IPS-18c (cell line): Measurements from ENCODE around the gene EXOC3.

Experiments used
- H3K4me3 ChIP-seq: 2 replicates; pipeline ENCODE4 v1.7.0; 2013; ENCODE audit warnings: low read depth, mild to moderate bottlenecking, low read length, moderate library complexity; ENCODE audit not compliant: insufficient read depth
- H3K9me3 ChIP-seq: one replicate; pipeline ENCODE4 v1.6.1; 2013; ENCODE audit warnings: mild to moderate bottlenecking, low read length, moderate library complexity; ENCODE audit not compliant: control insufficient read depth, insufficient read depth

Gene EXOC3

DNA sequence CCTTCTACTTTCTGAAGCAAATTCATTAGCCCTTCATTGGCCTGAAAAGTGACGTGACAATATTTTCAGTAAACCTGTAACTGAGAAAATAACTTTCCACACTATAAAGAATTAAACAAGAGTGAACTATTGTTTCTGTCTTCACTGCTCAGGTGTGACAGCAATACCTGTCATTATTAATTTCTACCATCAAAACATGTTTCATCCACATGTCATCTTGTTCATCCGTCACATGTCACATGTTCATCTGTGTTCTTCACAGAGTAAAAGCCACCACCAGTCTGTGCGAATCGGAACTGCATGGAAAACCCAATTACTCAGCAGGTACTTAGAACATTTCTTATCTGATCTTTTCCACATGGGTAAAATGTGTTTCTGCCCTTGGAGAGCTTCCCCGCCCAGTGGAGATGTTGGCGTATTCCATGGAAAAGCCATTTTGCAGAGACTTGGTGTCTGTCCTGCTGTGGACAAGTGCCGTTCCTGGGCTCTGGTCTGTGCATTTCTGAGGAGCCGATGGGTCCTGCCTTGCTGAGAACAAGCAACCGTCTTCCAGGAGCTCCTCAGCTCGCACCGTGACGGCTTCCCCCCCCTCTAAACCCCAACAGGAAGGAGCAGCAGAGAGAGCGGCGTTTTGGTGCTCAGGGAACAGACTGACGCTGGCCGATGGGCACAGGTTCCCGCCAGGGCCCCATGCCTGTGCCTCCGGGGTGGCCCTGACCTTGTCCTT, 10.6 kb upstream of the EXOC3 start:
- no peak overlapping the region for H3K4me3 ChIP-seq
- H3K9me3 ChIP-seq = no peaks in the 10 kb centered on the region

DNA sequence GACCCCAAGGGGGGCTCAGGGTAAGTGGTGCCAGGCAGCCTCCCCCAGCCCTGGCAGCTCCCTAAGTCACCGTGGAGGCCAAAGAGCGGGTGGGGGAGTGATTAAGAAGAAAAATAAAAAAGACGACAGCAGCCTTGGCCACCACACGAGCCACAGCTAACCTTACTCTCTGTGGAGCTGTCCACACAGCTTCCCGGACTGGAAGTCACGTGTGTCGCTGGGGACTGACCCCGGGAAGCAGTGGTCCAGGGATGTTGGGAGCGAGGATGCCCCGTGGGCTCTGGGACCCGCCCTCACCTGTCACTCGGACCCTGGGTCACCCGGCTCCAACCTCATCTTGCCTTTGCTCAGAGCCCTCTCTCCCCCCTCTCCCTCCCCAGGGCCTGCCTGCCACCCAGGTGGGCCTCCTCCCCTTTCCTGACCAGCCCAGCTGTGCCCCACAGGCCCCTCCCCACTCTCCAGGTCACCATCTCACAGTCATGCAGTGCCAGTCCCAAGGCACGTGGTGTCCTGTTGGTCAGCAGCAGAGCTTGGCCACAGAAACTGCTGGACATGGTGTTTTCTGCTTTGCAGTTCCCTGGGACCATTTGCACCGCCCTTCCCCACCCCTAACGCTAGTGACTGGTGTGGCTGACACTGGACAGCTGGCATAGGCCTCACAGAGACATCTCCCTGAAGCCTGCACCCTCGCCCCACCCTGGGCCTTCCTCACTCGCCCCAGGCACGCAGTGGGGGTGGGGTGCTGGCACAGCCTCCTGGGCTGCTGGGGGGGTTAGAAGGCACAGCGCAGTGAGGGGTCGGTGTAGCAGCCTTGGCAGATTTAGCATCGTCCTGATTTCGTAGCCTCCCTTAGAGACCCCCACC, 9.8 kb upstream of the EXOC3 start:
- no peaks in the 10 kb centered on the region for H3K9me3 ChIP-seq
- H3K4me3 ChIP-seq = no peak overlapping the region

DNA sequence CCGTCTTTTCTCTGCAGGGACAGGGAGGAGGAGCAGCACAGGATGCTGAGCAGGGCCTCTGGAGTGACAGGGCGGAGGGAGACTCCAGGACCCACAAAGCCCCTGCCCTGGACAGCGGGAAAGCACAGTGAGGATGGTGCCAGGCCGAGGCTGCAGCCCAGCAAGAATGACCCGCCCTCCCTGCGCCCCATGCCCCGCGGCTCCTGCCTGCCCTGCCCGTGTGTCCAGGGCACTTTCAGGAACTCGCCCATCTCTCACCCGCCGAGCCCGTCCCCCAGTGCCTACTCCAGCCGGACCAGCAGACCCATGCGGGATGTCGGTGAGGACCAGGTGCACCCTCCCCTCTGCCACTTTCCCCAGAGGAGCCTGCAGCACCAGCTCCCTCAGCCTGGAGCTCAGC, 9.1 kb upstream of the EXOC3 start:
- no peak overlapping the region for H3K4me3 ChIP-seq
- no peaks in the 10 kb centered on the region for H3K9me3 ChIP-seq

DNA sequence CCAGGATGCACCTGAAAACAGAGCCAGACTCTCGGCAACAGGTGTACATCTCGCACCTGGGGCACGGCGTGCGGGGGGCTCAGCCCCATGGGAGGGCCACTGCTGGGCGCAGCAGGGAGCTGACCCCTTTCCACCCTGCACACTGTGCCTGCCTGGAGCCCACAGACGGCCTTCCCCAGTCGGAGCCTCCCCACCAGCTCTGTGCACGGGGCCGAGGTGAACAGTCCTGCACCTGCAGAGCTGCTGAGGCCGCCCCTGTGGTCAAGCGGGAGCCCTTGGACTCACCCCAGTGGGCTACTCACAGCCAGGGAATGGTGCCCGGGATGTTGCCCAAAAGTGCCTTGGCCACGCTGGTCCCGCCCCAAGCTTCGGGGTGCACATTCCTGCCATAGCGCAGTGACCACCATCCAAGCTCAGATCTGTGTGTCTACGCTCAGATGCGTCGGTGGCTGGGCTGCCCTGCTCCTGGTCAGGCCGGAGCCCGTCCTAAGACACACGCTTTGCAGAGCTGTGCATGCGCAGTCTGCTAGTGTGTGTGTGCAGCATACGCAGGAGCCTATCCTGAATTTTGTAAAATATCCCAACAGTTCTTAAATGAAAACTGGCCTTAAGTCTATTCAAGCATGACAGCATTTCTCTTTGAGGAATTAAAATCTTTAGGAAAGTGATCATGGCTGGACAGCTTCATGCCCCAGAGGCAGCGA, 8.4 kb upstream of the EXOC3 start:
- H3K9me3 ChIP-seq = no peaks in the 10 kb centered on the region
- no peak overlapping the region for H3K4me3 ChIP-seq

DNA sequence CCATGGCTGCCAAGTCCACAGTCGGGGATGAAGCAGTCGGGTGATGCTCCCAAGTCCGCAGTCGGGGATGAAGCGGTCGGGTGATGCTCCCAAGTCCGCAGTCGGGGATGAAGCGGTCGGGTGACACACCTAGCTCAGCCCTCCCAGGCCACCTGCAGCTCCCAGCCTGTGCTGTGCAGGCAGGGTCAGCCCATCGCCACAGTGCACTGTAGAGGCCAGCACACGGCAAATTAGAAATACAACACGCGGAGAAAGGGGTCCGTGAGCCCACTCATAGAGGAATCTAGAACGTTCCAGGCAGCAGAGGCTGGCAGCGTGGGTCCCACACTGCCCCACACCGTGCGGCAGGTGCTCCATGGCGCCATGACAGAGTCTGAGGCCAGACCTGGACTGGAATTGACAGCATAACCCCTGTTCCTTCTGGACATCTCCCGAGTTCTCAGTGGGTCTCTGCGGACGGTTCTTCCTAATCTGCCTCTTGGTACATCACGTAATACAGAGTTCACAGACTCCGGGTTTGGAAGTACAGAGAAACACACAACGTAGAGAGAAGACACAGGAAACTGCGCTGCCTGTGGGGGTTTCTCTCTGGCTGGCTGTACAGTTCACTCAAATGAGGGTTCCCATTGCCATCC, 7.7 kb upstream of the EXOC3 start:
- Histone ChIP-seq H3K4me3 (no peak overlapping the region), H3K9me3 (no peaks in the 10 kb centered on the region)

DNA sequence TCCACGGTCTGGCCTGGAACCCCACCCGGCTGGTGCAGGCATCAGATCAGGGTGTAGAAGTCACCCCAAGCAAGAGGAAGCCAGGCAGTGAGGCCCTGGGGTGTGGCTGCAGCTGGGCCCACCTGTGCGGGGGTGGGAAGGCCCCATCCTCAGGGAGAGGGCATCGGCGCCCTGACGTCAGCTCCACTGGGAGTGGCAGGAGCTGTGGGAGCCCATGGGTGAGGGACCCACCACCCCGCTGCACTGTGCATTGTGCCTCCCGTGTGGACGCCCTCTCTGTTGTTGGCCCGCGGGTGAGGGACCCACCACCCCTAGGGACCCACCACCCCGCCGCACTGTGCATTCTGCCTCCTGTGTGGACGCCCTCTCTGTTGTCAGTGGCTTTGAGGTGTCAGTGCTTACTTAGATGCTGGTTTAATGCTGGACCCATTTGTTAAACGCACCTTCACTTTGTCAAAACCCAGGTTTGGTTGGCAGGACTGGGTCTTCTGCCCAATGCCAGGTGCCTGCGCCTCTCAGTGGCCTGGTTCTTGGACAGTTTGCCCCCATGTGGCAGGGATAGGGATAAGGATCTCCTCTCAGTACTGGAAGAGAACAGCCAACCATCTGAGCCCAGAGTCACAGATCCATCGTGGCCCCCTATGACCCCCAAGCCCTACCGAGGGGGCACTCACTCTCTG, 6.9 kb upstream of the EXOC3 start:
- no peak overlapping the region for H3K4me3 ChIP-seq
- no peaks in the 10 kb centered on the region for H3K9me3 ChIP-seq

DNA sequence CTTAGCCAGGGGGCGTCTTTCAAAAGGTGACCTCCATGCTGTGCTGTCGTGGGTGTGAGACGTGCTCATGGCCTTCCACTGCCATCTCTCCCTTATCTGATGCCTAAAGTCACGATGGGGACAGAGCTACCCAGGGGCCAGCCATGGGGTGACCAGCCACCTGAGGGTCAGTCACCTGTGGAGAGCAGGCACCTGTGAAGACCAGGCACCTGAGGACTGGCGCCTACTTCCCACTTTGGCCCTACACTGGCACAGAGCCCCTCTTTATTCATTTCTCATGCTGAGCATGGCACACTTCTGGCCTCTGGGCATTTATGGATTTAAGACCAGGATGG, 6.4 kb upstream of the EXOC3 start:
- Histone ChIP-seq H3K4me3 (no peak overlapping the region), H3K9me3 (no peaks in the 10 kb centered on the region)

DNA sequence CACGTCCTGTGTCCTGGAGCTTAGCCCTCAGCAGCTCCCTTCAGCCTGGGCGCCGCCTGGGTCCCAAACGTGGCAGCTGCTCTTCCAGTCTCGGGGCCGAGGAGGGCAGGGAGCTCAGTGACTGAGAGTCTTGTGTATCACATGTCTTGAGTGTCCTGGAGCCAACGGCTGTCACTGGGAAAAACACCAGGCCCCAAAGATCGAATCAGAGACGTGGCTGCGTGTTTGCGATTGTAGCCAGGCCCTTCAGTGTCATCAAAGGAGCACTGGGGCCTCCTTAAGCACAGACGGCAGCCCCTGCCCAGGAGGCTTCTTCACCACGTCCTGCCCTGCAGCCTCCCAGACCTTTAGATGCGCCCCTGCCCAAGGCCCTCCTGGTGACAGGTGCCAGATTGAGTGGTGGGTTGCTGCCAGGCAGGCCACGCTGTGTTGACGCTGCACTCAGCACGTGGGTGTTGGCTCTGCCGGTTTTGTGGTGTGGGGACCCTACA, 5.7 kb upstream of the EXOC3 start:
- H3K4me3 ChIP-seq = no peak overlapping the region
- H3K9me3 ChIP-seq = no peaks in the 10 kb centered on the region

DNA sequence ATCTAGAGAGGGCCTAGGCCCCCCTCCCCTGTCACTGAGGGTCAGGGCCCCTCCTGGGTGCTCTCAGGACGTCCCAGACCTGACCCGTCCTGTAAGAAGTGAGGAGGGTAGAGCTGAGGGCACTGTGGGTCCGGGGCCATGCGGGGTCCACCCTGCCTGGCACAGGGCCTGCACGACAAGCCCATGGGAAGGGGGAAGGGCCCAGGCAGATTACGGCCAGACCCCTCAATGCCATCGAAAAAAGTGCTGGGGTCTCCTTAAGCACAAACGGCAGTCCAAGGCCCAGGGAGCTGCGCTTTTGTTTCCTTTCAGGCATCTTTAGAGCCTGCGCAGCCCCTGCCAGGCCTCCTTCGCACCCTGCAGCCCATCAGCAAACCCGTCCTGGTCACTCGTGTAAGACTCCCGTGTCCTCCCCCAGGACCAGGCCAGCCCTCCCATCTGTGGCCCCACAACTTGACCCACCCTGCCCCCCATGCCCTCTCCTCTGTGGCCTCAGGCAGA, 4.4 kb upstream of the EXOC3 start:
- 0 out of 2 replicates have a peak overlapping the region, but pooled peaks have one; percentile 3 for H3K4me3 ChIP-seq
- no peaks in the 10 kb centered on the region for H3K9me3 ChIP-seq

DNA sequence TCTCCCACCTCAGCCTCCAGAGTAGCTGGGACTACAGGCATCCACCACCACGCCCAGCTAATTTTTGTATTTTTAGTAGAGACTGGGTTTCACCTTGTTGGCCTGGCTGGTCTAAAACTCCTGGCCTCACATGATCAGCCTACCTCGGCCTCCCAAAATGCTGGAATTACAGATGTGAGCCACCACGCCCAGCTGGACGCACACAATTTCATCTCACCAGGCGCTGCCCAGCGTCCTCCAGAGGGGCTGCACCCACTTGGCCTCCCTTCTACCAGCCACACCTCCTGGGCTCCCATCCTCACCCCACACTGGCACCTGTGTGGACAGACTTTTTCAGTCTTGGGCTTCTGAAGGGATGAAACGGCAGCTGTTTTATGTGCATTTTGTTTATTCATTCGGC, 3.8 kb upstream of the EXOC3 start:
- no peaks in the 10 kb centered on the region for H3K9me3 ChIP-seq
- H3K4me3 ChIP-seq = no peak overlapping the region

DNA sequence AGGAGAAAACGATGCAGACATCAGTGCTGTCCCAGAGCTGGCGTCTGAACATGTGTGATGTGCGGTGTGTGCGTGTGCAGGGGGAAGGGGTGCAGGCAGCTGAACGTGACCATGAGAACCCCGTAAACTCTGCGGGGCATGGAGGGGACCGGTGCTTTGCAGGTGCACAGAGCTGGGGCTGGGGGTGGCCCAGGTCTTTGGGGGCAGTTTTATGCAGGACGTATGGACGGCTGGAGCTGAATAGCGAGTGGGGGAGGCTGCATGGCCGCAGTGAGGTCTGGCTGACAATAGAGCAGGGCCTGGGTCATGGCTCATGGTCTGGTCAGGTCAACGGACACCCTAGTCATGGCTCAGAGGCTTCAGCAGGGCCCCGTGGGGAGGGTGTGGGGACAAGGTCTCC, 3.3 kb upstream of the EXOC3 start:
- H3K4me3 ChIP-seq = no peak overlapping the region
- no peaks in the 10 kb centered on the region for H3K9me3 ChIP-seq

DNA sequence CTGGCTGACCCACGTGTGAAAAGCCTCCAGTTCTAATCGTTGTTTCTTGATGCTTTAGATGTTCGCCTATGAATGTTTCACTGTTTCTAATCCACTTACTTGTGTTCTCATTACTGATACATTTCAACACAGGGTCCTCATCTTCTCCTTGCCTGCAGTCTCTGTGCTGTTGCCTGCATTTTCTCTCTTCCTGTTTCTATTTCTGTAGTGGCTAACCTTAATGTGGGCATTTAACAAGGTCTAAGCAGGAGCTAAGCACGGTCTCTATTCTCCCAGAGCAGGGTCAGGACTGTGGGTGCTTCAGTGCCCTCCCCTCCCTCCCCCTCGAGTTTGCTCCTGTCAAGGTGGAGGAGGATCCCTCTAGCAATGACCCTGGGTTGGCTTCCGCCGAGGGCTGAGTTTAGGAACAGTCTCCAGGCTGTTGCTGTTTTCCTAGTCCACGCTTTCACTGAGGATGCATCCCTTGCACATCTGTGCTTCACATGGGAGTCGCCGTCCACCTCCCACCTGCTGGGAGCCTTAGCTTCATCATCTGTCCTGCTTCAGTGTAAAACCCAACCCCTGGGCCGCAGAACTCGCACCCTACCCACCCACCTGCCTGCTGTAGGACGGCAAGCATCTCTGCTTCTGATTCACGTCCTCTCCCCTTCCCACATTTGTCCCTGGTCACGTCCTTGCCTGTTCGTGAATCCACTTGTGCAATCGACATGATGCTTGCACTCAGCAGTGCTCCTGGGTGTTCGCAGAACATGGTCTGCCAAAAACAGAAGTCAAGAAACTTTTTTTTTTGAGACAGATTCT, 2.4 kb upstream of the EXOC3 start:
- Histone ChIP-seq H3K4me3 (no peak overlapping the region), H3K9me3 (no peaks in the 10 kb centered on the region)

DNA sequence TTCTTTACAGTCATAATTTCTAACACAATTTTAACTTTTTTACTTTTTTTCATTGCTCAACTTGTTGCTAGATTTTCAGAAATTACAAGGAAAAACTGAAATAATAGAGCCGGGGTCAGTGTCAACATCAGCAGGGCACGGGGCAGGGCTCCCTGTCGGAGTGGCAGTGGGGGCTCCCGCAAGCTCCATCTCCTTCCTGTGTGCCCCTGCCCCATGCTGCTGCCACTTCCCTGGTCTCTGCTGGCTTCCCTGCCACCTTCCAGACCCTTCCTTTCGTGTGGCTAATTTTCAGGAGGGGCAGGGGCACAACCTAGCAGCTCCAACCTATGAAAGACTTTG, 1.0 kb upstream of the EXOC3 start:
- peak overlapping the region; percentile 86 for H3K4me3 ChIP-seq
- H3K9me3 ChIP-seq = no peaks in the 10 kb centered on the region

DNA sequence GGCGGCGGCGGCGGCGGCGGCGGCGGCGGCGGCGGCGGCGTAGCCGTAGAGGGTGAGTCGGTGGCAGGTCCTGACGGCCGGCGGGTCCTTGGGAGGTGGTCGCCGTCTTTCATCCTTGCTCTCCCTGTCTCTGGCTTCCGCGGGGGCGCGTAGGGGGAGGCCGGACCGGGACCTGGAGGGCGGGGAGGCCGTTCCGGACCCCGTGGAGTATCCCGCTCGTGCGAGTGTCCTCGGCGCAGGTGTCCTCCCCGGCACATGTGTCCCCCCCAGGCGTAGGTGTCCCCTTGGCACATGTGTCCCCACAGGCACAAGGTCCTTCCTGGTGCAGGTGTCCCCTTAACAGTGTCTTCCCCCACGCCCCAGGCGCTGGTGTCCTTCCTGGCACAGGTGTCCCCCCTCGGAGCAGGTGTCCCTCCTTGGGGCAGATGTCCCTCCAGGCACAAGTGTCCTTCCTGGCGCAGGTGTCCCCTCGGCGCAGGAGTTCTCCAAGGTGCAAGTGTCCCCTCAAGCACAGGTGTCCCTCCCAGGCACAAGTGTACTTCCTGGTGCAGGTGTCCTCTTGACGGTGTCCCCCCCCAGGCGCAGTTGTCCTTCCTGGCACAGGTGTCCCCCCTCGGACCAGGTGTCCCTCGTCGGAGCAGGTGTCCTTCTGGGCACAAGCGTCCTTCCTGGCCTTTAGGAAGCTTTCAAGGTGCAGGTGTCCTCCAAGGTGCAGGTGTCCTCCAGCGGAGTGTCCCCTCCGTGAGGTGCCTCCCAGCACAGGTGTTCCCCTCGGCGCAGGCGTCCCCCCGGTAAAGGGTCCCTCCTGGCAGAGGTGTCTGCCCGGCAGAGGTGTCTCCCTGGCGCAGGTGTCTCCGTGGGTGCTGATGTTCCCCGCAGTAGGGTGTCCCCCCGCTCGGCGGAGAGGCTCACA, 519 bp downstream of the EXOC3 start:
- H3K4me3 ChIP-seq = peak overlapping the region; percentile 86

DNA sequence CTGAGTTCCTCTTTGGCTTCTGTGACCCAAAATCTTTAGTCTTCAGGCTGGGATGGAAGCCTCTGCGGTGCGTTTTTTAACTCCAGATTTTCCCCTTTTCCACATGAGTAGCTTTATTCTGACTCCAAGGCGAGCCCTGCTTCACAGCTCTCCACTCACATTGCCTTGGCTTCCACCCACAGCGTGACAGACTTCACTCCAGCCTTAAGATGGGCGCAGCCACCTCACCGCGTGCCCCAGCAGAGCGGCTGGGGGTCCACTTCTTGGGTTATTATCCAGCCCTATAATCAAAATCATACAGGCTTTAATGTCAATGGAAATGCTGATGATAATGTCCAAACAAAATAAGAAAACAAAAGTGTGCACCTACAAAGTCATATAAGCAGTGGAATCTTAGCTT, 1.2 kb downstream of the EXOC3 start:
- 0 out of 2 replicates have a peak overlapping the region, but pooled peaks have one; percentile 86 for H3K4me3 ChIP-seq

More for the DNA sequence above, 519 bp downstream of the EXOC3 start:
- no peaks in the 10 kb centered on the region for H3K9me3 ChIP-seq

More for the DNA sequence above, 1.2 kb downstream of the EXOC3 start:
- no peaks in the 10 kb centered on the region for H3K9me3 ChIP-seq
